Gastroesophageal sphincter (tissue), 4 donors: Measurements from ENCODE around the gene SMTN. TPM values are rescaled to one million over a fixed set of nuclear protein-coding genes. Genes with fewer than 3 reads are reported as not detected.

Source experiments
- ATAC-seq: fragments of 150-250 bp; one replicate; pipeline ENCODE4 v1.9.1; 2016; ENCODE audit warnings: mild to moderate bottlenecking, moderate library complexity
- H3K27ac ChIP-seq, 4 donors: fragments of 200-600 bp; sonication (generic) in 3 of 4; 1 replicate in 3 of 4; 2 replicates in 1 of 4; pipeline ENCODE4 v1.5.1; 2016 to 2019
- H3K27me3 ChIP-seq: fragments of 200-600 bp; sonication (generic); one replicate; pipeline ENCODE4 v1.5.1; 2019
- H3K36me3 ChIP-seq, 2 donors: fragments of 200-600 bp; sonication (generic); one replicate each; pipeline ENCODE4 v1.5.1; 2019; ENCODE audit warnings: control low read depth in 1 of 2
- H3K4me1 ChIP-seq, 3 donors: fragments of 200-600 bp; sonication (generic); 1 replicate in 2 of 3; 2 replicates in 1 of 3; pipeline ENCODE4 v1.5.1; 2016 to 2019; ENCODE audit warnings: control low read depth in 2 of 3
- H3K4me3 ChIP-seq, 2 donors: fragments of 200-600 bp; sonication (generic); one replicate each; pipeline ENCODE4 v1.5.1; 2019; ENCODE audit warnings: mild to moderate bottlenecking in 1 of 2, moderate library complexity in 1 of 2
- H3K9me3 ChIP-seq, 3 donors: fragments of 200-600 bp; sonication (generic); one replicate each; pipeline ENCODE4 v1.5.1; 2017 to 2019; ENCODE audit warnings: control low read depth in 2 of 3
- CTCF ChIP-seq, 4 experiments: fragments of 200-600 bp in 2 of 4; fragments of 450-650 bp in 2 of 4; sonication (generic) in 1 of 4; IDR thresholded peaks; one replicate each; pipeline ENCODE4 v1.5.1; 2017 to 2019; ENCODE audit warnings: antibody characterized with exemption in 4 of 4, mild to moderate bottlenecking in 2 of 4, moderate library complexity in 2 of 4
- EP300 ChIP-seq: sonication (generic); formaldehyde crosslinking; IDR thresholded peaks from one replicate; pipeline ENCODE4 v1.6.1; 2017; ENCODE audit warnings: antibody characterized with exemption, mild to moderate bottlenecking
- POLR2A ChIP-seq, 2 donors: fragments of 450-650 bp; IDR thresholded peaks; one replicate each; pipeline ENCODE4 v1.6.1; 2017; ENCODE audit warnings: antibody characterized with exemption in 2 of 2, mild to moderate bottlenecking in 2 of 2, moderate library complexity in 1 of 2
- POLR2AphosphoS5 ChIP-seq: sonication (generic); formaldehyde crosslinking; IDR thresholded peaks from one replicate; pipeline ENCODE4 v1.6.1; 2017; ENCODE audit warnings: antibody characterized with exemption
- WGBS, 2 donors: methylation state at CpG; one replicate each; pipeline ENCODE4 v1.1.5; 2018; ENCODE audit warnings: low coverage in 1 of 2; 5-methylcytosine and 5-hydroxymethylcytosine counted together
- total RNA-seq, 4 donors: library from RNA; depleted of rRNA; stranded (reverse); fragments of >200 nt; gene quantifications; one replicate each; pipeline ENCODE4 v1.1.0, GENCODE V29; 2016

SMTN gene
- total RNA-seq, 4 donors from 2014 or later, result 900 to 1,687 (median 1,274) TPM

GRCh38 chr22:31092161-31092560, 11.0 kb downstream of the SMTN start:
- peaks cover under 1 to 100% (median 38%) of the 10 kb centered on the region in 3 donors for H3K4me1 ChIP-seq
- peaks cover 0 to 100% of the 10 kb centered on the region in 2 donors for H3K36me3 ChIP-seq

GRCh38 chr22:31093086-31093850, 12.2 kb downstream of the SMTN start:
- 24 to 37% methylated on average over 2 to 4 of the region's 33 CpGs for WGBS, 2 donors
- Histone ChIP-seq H3K4me3 (peak overlapping the region; percentile 41 to 65), H3K36me3 (peaks cover 0 to 100% of the 10 kb centered on the region in 2 donors), H3K27ac (peak overlapping the region; percentile 86 to 100 (median 98)), H3K4me1 (peaks cover 2 to 100% (median 34%) of the 10 kb centered on the region in 3 donors), H3K27me3 (no peaks in the 10 kb centered on the region), H3K9me3 (no peaks in the 10 kb centered on the region)
- TF ChIP-seq EP300 (no peak), POLR2A (IDR thresholded peaks at IDR 0.05) (peak in 1 of 2 donors; percentile 3), POLR2AphosphoS5 (peak; percentile 58)
- ATAC-seq, result peak; percentile 29

More at GRCh38 chr22:31092161-31092560, 11.0 kb downstream of the SMTN start:
- Histone ChIP-seq H3K27me3 (no peaks in the 10 kb centered on the region), H3K9me3 (no peaks in the 10 kb centered on the region), H3K27ac (peak overlapping the region; percentile 86 to 100 (median 98)), H3K4me3 (peak overlapping the region; percentile 41 to 65)
- WGBS, 2 donors, result 7 to 60% methylated on average over 1 to 2 of the region's 9 CpGs
- no peak for TF ChIP-seq POLR2AphosphoS5
- TF ChIP-seq CTCF (IDR thresholded peaks at IDR 0.05), result no peak
- TF ChIP-seq POLR2A (IDR thresholded peaks at IDR 0.05), result no peak
- no peak for TF ChIP-seq EP300
- ATAC-seq, result no peak

GRCh38 chr22:31094021-31094551, 13.0 kb downstream of the SMTN start:
- Histone ChIP-seq H3K4me1 (peaks cover 4 to 100% (median 34%) of the 10 kb centered on the region in 3 donors), H3K27ac (peak overlapping the region; percentile 76 to 100 (median 98)), H3K4me3 (peak overlapping the region; percentile 41 to 65), H3K36me3 (peaks cover 0 to 100% of the 10 kb centered on the region in 2 donors), H3K9me3 (no peaks in the 10 kb centered on the region), H3K27me3 (no peaks in the 10 kb centered on the region)
- TF ChIP-seq EP300 (no peak), CTCF (IDR thresholded peaks at IDR 0.05) (no peak), POLR2AphosphoS5 (peak; percentile 36)
- no peak for ATAC-seq
- WGBS, 2 donors, result 40% methylated on average over 1 of the region's 5 CpGs; no CpG with 5 or more reads in 1 of the 2 donors

- H3K9me3 ChIP-seq, result no peaks in the 10 kb centered on the region
- peak overlapping the region; percentile 22 to 100 (median 98) for H3K27ac ChIP-seq
- peaks cover 5 to 100% (median 34%) of the 10 kb centered on the region in 3 donors for H3K4me1 ChIP-seq
- H3K36me3 ChIP-seq, result peaks cover 0 to 100% of the 10 kb centered on the region in 2 donors
- 40 to 62% methylated on average over 3 to 7 of the region's 7 CpGs for WGBS, 2 donors
- no peak for TF ChIP-seq EP300
- TF ChIP-seq POLR2AphosphoS5, result no peak
- no peak for TF ChIP-seq CTCF (IDR thresholded peaks at IDR 0.05)
- H3K4me3 ChIP-seq, result peak overlapping the region in 1 of 2 donors; percentile 65
- no peak for ATAC-seq
- no peaks in the 10 kb centered on the region for H3K27me3 ChIP-seq
Observed at GRCh38 chr22:31094741-31095140, 13.6 kb downstream of the SMTN start.

- Histone ChIP-seq H3K4me1 (peaks cover 10 to 100% (median 37%) of the 10 kb centered on the region in 3 donors), H3K27ac (peak overlapping the region; percentile 22 to 100 (median 98)), H3K36me3 (peaks cover 0 to 100% of the 10 kb centered on the region in 2 donors), H3K9me3 (no peaks in the 10 kb centered on the region), H3K4me3 (peak overlapping the region in 1 of 2 donors; percentile 65), H3K27me3 (no peaks in the 10 kb centered on the region)
- 56% methylated on average over 3 of the region's 3 CpGs; no CpG with 5 or more reads in 1 of the 2 donors for WGBS, 2 donors
- no peak for TF ChIP-seq POLR2A (IDR thresholded peaks at IDR 0.05)
- TF ChIP-seq POLR2AphosphoS5, result peak; percentile 1
- ATAC-seq, result no peak
Observed at GRCh38 chr22:31095637-31096249, 14.6 kb downstream of the SMTN start.
